Endothelial cell of umbilical vein (primary cell): Measurements from ENCODE around the gene MYLIP. TPM values are rescaled to one million over a fixed set of nuclear protein-coding genes. Genes with fewer than 3 reads are reported as not detected.

Experiments
- BruUV-seq: library from RNA; stranded (reverse); fragments of 400-500 nt; replicated peaks from 2 replicates; lab custom pipeline; 2021; lab: Mats Ljungman, UMichigan
- CTCF ChIA-PET: fragments of 300-600, 350-600 bp; sonication (Branson Sonifier 250); formaldehyde crosslinking; loops from one replicate; lab custom pipeline; 2021; ENCODE audit warnings: antibody characterized with exemption, inconsistent platforms; lab: Charles Lee
- POLR2A ChIA-PET: fragments of 300-600, 350-600 bp; sonication (Branson Sonifier 250); formaldehyde crosslinking; loops from one replicate; lab custom pipeline; 2021; ENCODE audit warnings: antibody characterized with exemption, inconsistent platforms; lab: Charles Lee
- DNase-seq: peaks from one replicate; pipeline ENCODE4 v3.0.0-alpha.2; 2011; ENCODE audit warnings: low read depth, low spot score
- FAIRE-seq: peaks from 2 replicates; lab custom pipeline; 2011; peaks lifted over from hg19 to GRCh38; lab: Jason Lieb, UNC
- H2AFZ ChIP-seq: 2 replicates; pipeline ENCODE4 v1.6.0; 2012; ENCODE audit warnings: low read depth, low read length, control low read depth, inconsistent platforms
- H3K27ac ChIP-seq: 2 replicates; pipeline ENCODE4 v1.5.1; 2011; ENCODE audit warnings: low read depth, mild to moderate bottlenecking, control low read depth, low read length, moderate library complexity; ENCODE audit not compliant: insufficient read depth
- H3K27me3 ChIP-seq, 2 experiments: 2 replicates each; pipeline versions ENCODE4 v1.6.0 to v1.6.1; 2011; ENCODE audit warnings: low read length in 2 of 2, mixed read lengths in 1 of 2; ENCODE audit not compliant: control insufficient read depth in 2 of 2, insufficient read depth in 2 of 2
- H3K36me3 ChIP-seq, 2 experiments: 2 replicates in 1 of 2; 3 replicates in 1 of 2; pipeline ENCODE4 v1.5.1; 2011; ENCODE audit warnings: low read length in 2 of 2, mild to moderate bottlenecking in 1 of 2, moderate library complexity in 1 of 2; ENCODE audit not compliant: control insufficient read depth in 2 of 2, insufficient read depth in 2 of 2; ENCODE audit errors: extremely low read depth in 1 of 2
- H3K4me1 ChIP-seq: 3 replicates; pipeline ENCODE4 v1.5.1; 2011; ENCODE audit warnings: mild to moderate bottlenecking, low read length; ENCODE audit not compliant: control insufficient read depth, insufficient read depth; ENCODE audit errors: extremely low read depth
- H3K4me2 ChIP-seq: 2 replicates; pipeline ENCODE4 v1.6.1; 2011; ENCODE audit warnings: low read length, control low read depth, mixed read lengths; ENCODE audit not compliant: insufficient read depth
- H3K4me3 ChIP-seq, 3 experiments: fragments of 200-600 bp in 1 of 3; sonication (generic), shearing (Covaris generic) in 1 of 3; replicated peaks in 1 of 3; 2 replicates each; pipeline ENCODE4 v1.5.1; 2011 to 2016; ENCODE audit warnings: control low read depth in 3 of 3, low read length in 3 of 3, mild to moderate bottlenecking in 2 of 3, inconsistent platforms in 1 of 3, low read depth in 1 of 3, moderate library complexity in 1 of 3; ENCODE audit not compliant: insufficient read depth in 1 of 3
- H3K79me2 ChIP-seq: 2 replicates; pipeline ENCODE4 v1.6.0; 2012; ENCODE audit warnings: low read length, inconsistent platforms; ENCODE audit not compliant: control insufficient read depth, insufficient read depth
- H3K9ac ChIP-seq: replicated peaks from 2 replicates; pipeline ENCODE3; 2011; ENCODE audit warnings: low read length, control low read depth; ENCODE audit not compliant: insufficient read depth; ENCODE audit errors: extremely low read depth
- H3K9me1 ChIP-seq: replicated peaks from 3 replicates; pipeline ENCODE4 v1.6.0; 2011; ENCODE audit warnings: mild to moderate bottlenecking, low read length; ENCODE audit not compliant: control insufficient read depth, insufficient read depth; ENCODE audit errors: extremely low read depth
- H3K9me3 ChIP-seq: replicated peaks from 2 replicates; pipeline ENCODE4 v1.5.1; 2012; ENCODE audit warnings: low read length, inconsistent platforms; ENCODE audit not compliant: control insufficient read depth, insufficient read depth
- H4K20me1 ChIP-seq: replicated peaks from 2 replicates; pipeline ENCODE3; 2011; ENCODE audit warnings: mild to moderate bottlenecking, low read length; ENCODE audit not compliant: control insufficient read depth, insufficient read depth; ENCODE audit errors: extremely low read depth
- CTCF ChIP-seq, 2 donors: IDR thresholded peaks; 1 replicate in 1 of 2; 2 replicates in 1 of 2; pipeline ENCODE4 v1.5.1; 2011; ENCODE audit warnings: low read length in 2 of 2, mild to moderate bottlenecking in 2 of 2, moderate library complexity in 2 of 2, control low read depth in 1 of 2, inconsistent platforms in 1 of 2, low read depth in 1 of 2; ENCODE audit not compliant: insufficient read depth in 1 of 2; ENCODE audit errors: extremely low read depth in 1 of 2
- EZH2 ChIP-seq: IDR thresholded peaks from 2 replicates; pipeline ENCODE4 v1.6.1; 2012; ENCODE audit warnings: borderline replicate concordance, low read depth, mild to moderate bottlenecking, moderate library complexity, low read length, inconsistent platforms; ENCODE audit not compliant: severe bottlenecking
- FOS ChIP-seq: IDR thresholded peaks from 2 replicates; pipeline ENCODE4 v1.6.1; 2011; ENCODE audit warnings: mild to moderate bottlenecking, low read length, moderate library complexity, borderline replicate concordance; ENCODE audit not compliant: insufficient read depth
- GATA2 ChIP-seq: IDR thresholded peaks from 2 replicates; pipeline ENCODE4 v1.7.0; 2011; ENCODE audit warnings: low read depth, mild to moderate bottlenecking, moderate library complexity, mixed read lengths, low read length; ENCODE audit not compliant: insufficient read length, insufficient read depth
- JUN ChIP-seq: IDR thresholded peaks from 2 replicates; pipeline ENCODE4 v1.6.1; 2011; ENCODE audit warnings: borderline replicate concordance, low read depth; ENCODE audit not compliant: insufficient read length, insufficient read depth
- MYC ChIP-seq: IDR thresholded peaks from one replicate; pipeline ENCODE4 v1.6.1; 2011; ENCODE audit warnings: mild to moderate bottlenecking, low read depth, low read length
- POLR2A ChIP-seq: IDR thresholded peaks from 2 replicates; pipeline ENCODE4 v1.6.1; 2012; ENCODE audit warnings: low read depth, mild to moderate bottlenecking, control low read depth, low read length
- POLR2AphosphoS5 ChIP-seq: IDR thresholded peaks from 2 replicates; pipeline ENCODE4 v1.6.1; 2012; ENCODE audit warnings: low read depth, mild to moderate bottlenecking, control low read depth, low read length, moderate library complexity; ENCODE audit not compliant: insufficient read depth
- dilution Hi-C: fragments of 300-500 bp; cut with MboI; formaldehyde crosslinking; loops from one replicate; pipeline ENCODE4 v1.15.0; 2019; ENCODE audit warnings: low sequenced_read_pairs; ENCODE audit not compliant: extremely low pct_ligation_motif_present
- intact Hi-C: fragments of 100-400 bp; cut with micrococcal nuclease; formaldehyde crosslinking; loops from one replicate; pipeline ENCODE4 v1.10.0; 2022
- polyA plus RNA-seq, 4 experiments: library from polyadenylated mRNA; depleted of rRNA in 3 of 4; stranded (reverse) in 3 of 4; unstranded in 1 of 4; fragments of >200 nt; gene quantifications; 2 replicates each; pipeline versions ENCODE4 v1.2.1 to v1.2.3, GENCODE V29; 2011 to 2012; ENCODE audit warnings: missing spikeins in 1 of 4
- total RNA-seq: library from RNA; stranded (reverse); gene quantifications from 2 replicates; pipeline ENCODE4 v1.2.3, GENCODE V29; 2021
- TF ChIP-seq, protein P1 (sequence below): IDR thresholded peaks from 2 replicates; pipeline ENCODE4 v1.6.1; 2011; ENCODE audit not compliant: insufficient read depth, insufficient read length

The MYLIP gene
- total and polyA plus RNA-seq, 2 donors (not counting 3 experiments of a cell fraction or from before 2014, with no cell fraction given), result 16.9 to 19.2 TPM

GRCh38 chr6:16090452-16090851 is 38.4 kb upstream of the MYLIP start:
- Histone ChIP-seq H3K79me2 (no peaks in the 10 kb centered on the region), H3K4me2 (no peak overlapping the region), H3K27ac (no peak overlapping the region), H3K36me3 (no peaks in the 10 kb centered on the region), H2AFZ (no peak overlapping the region), H3K9ac (no peak overlapping the region), H3K4me1 (peaks cover 14% of the 10 kb centered on the region), H3K27me3 (no peaks in the 10 kb centered on the region), H3K9me3 (no peaks in the 10 kb centered on the region), H3K4me3 (no peak overlapping the region), H4K20me1 (no peaks in the 10 kb centered on the region), H3K9me1 (no peaks in the 10 kb centered on the region)
- POLR2A ChIA-PET, result no interaction called here
- no TSS peak for BruUV-seq
- DNase-seq (no peak), FAIRE-seq (no peak)
- CTCF ChIA-PET, result no interaction called here
- dilution Hi-C loops (no loop called here), intact Hi-C loops (no loop called here)
- TF ChIP-seq JUN (no peak), FOS (no peak), EZH2 (no peak), MYC (no peak), CTCF (IDR thresholded peaks at IDR 0.05; ENCODE audit: extremely low read depth in 1 of 2, insufficient read depth in 1 of 2, low read depth in 1 of 2, low read length in 2 of 2) (no peak), POLR2A (no peak), POLR2AphosphoS5 (no peak), GATA2 (no peak)
- TF ChIP-seq, protein P1, sequence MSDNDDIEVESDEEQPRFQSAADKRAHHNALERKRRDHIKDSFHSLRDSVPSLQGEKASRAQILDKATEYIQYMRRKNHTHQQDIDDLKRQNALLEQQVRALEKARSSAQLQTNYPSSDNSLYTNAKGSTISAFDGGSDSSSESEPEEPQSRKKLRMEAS, result no peak
